RWPE2 (cell line): ENCODE results near the gene TMEM134.

Source experiments
- ATAC-seq: fragments of 200-7000 bp; cut with Tn5 transposase; 3 replicates; pipeline ENCODE4 v1.9.1; 2021; ENCODE audit warnings: low read depth
- DNase-seq: peaks from one replicate; pipeline ENCODE4 v3.0.0-alpha.2; 2020; ENCODE audit warnings: low spot score
- H3K27ac ChIP-seq: fragments of 450-650 bp; 2 replicates; pipeline ENCODE4 v1.5.1; 2017; ENCODE audit warnings: mild to moderate bottlenecking; ENCODE audit not compliant: poor library complexity, severe bottlenecking
- H3K27me3 ChIP-seq: fragments of 250-450 bp; sonication (Bioruptor Pico); 2 replicates; pipeline ENCODE4 v1.5.1; 2021; ENCODE audit warnings: mild to moderate bottlenecking, moderate library complexity; ENCODE audit not compliant: insufficient read depth, poor library complexity, severe bottlenecking
- H3K36me3 ChIP-seq: fragments of 250-450 bp; sonication (Bioruptor Pico); 2 replicates; pipeline ENCODE4 v1.5.1; 2020; ENCODE audit warnings: low read depth, mild to moderate bottlenecking, moderate library complexity
- H3K4me1 ChIP-seq: fragments of 250-450 bp; sonication (Bioruptor Pico); 2 replicates; pipeline ENCODE4 v1.5.1; 2021; ENCODE audit warnings: mild to moderate bottlenecking, moderate library complexity; ENCODE audit not compliant: insufficient read depth, poor library complexity, severe bottlenecking
- H3K4me3 ChIP-seq: fragments of 250-450 bp; sonication (Bioruptor Pico); 2 replicates; pipeline ENCODE4 v1.5.1; 2021; ENCODE audit warnings: mild to moderate bottlenecking, moderate library complexity; ENCODE audit not compliant: severe bottlenecking
- H3K9me3 ChIP-seq: fragments of 250-450 bp; sonication (Bioruptor Pico); 2 replicates; pipeline ENCODE4 v1.5.1; 2021; ENCODE audit warnings: mild to moderate bottlenecking, moderate library complexity; ENCODE audit not compliant: severe bottlenecking
- CTCF ChIP-seq: fragments of 450-650 bp; IDR thresholded peaks from one replicate; pipeline ENCODE4 v1.5.1; 2017; ENCODE audit warnings: mild to moderate bottlenecking, moderate library complexity; ENCODE audit not compliant: poor library complexity, severe bottlenecking

The TMEM134 gene

DNA sequence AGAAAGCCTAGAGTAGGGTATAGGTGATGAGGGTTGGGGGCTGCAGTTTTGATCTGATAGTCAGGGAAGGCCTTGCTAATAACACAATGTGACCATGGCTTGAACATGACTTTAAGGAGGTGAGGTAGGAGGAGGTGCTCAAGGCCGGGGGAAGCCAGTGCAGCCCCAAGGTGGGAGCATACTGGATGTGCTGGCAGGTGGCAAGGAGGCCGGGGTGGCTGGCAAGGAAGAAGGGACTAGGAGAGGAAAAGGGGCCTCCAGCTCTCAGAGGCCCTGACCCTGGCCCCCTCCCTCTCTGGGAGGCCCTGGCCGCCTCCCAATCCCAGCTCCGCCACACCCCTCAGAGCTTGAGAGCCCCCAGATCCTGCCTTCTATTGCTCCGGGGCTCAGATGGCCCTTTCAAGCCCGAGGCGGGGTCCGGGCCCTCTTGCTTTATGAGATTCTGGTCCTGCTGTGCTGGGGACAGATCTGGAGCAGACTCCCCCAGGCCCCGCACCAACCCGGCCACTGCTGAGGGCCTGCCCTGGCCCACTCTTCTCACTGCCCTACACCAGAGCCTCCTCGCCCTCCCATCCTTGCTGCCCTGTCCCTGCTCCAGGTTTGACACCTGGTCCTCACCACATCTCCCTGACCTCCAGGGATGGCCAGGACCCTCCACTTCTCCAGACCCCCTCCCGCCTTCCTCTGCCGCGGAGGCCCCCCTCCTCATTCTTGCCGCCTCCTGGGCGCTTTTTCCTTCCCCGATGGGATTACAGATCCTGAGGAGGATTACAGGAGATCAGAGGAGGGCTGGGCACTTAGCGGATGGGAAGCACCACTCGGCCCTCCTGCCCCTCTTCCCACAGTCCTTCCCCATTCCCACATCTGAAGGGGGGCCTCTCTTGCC is 34.3 kb upstream of the TMEM134 start:
- Histone ChIP-seq H3K9me3 (no peaks in the 10 kb centered on the region), H3K4me1 (peaks cover 10% of the 10 kb centered on the region), H3K27ac (no peak overlapping the region), H3K36me3 (peaks cover 24% of the 10 kb centered on the region), H3K27me3 (no peaks in the 10 kb centered on the region), H3K4me3 (peak overlapping the region; percentile 80)
- DNase-seq (no peak), ATAC-seq (no peak)
- TF ChIP-seq CTCF, result no peak

DNA sequence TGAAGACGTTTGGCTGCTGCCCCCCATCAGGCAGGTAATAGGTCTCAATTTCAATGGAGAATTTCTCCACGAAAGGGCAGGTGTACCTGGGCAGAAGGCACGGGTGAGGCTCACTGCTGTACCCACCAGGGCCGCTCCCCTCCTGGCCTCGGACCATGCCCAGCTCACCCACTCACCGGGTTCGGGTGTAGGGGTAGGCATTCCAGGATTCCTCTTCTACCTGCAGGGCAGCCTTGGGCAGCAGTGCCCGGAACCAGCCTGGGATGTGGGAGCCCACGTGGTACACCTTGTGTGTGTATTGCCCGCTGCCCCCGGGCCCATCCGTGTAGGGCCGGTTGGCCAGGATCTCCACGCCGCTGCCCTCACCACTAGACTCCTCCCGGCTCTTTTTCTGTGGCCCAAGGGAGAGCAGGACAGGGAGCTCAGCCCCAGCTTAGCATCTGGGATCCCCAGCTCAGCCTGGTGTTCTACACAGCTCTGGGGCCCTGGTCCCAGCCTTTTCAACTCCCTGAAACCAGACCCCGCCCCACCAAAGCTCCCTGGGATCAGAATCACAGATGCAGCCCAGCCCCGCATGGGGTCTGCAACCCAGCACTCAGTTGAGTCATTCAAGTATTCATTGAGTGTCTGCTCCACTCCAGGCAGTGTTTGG is 33.4 kb upstream of the TMEM134 start:
- H3K4me3 ChIP-seq, result no peak overlapping the region
- ATAC-seq (no peak), DNase-seq (no peak)
- no peak for TF ChIP-seq CTCF
- peaks cover 24% of the 10 kb centered on the region for H3K36me3 ChIP-seq
- no peaks in the 10 kb centered on the region for H3K27me3 ChIP-seq
- H3K4me1 ChIP-seq, result peaks cover 10% of the 10 kb centered on the region
- no peaks in the 10 kb centered on the region for H3K9me3 ChIP-seq
- no peak overlapping the region for H3K27ac ChIP-seq

- no peak for TF ChIP-seq CTCF
- Histone ChIP-seq H3K27me3 (no peaks in the 10 kb centered on the region), H3K4me1 (peaks cover 10% of the 10 kb centered on the region), H3K4me3 (no peak overlapping the region), H3K9me3 (no peaks in the 10 kb centered on the region), H3K36me3 (peaks cover 19% of the 10 kb centered on the region), H3K27ac (no peak overlapping the region)
- no peak for DNase-seq
- ATAC-seq, result no peak
Observed at GRCh38 chr11:67501854-67502253, 32.8 kb upstream of the TMEM134 start.

GRCh38 chr11:67500831-67501715 is 32.0 kb upstream of the TMEM134 start:
- no peak for TF ChIP-seq CTCF
- no peak overlapping the region for H3K27ac ChIP-seq
- H3K36me3 ChIP-seq, result peaks cover 18% of the 10 kb centered on the region
- H3K4me3 ChIP-seq, result no peak overlapping the region
- no peak for ATAC-seq
- no peaks in the 10 kb centered on the region for H3K27me3 ChIP-seq
- DNase-seq, result no peak
- peaks cover 4% of the 10 kb centered on the region for H3K4me1 ChIP-seq
- no peaks in the 10 kb centered on the region for H3K9me3 ChIP-seq
